Left renal pelvis (tissue), 4 donors: ENCODE data around the gene TMOD1. TPM values are rescaled to one million over a fixed set of nuclear protein-coding genes. Genes with fewer than 3 reads are reported as not detected.
"Not testable (repeated sequence)": the region's sequence is repeated elsewhere in the genome, so short reads cannot be mapped to it uniquely, and the experiment has no call there.

ENCODE experiments used
- DNase-seq, 4 donors: peaks; one replicate each; pipeline ENCODE4 v3.0.0-alpha.2; 2013; ENCODE audit warnings: low read depth in 4 of 4, low spot score in 3 of 4
- polyA plus RNA-seq, 4 donors: library from polyadenylated mRNA; unstranded; fragments of 120-200 nt; gene quantifications; one replicate each; pipeline ENCODE4 v1.2.1, GENCODE V29; 2013; ENCODE audit not compliant: insufficient read length in 4 of 4

Gene TMOD1
- polyA plus RNA-seq, result 1 to 10 TPM; 1.6 to 10.0 (median 2.4) TPM

GRCh38 chr9:97501177-97501971, at the start of gene TMOD1:
Gene TMOD1 (plus strand): TSS chr9:97501666. CDS start chr9:97524189, 22,523 bp downstream.
- DNase-seq, result no peak

- DNase-seq, result not testable (repeated sequence)
Observed at GRCh38 chr9:97453573-97453972, 47.9 kb upstream of the TMOD1 start.

GRCh38 chr9:97456841-97457240, 44.6 kb upstream of the TMOD1 start:
- DNase-seq, result not testable (repeated sequence)

- no peak for DNase-seq
Observed at GRCh38 chr9:97459326-97459725, 42.1 kb upstream of the TMOD1 start.

DNA sequence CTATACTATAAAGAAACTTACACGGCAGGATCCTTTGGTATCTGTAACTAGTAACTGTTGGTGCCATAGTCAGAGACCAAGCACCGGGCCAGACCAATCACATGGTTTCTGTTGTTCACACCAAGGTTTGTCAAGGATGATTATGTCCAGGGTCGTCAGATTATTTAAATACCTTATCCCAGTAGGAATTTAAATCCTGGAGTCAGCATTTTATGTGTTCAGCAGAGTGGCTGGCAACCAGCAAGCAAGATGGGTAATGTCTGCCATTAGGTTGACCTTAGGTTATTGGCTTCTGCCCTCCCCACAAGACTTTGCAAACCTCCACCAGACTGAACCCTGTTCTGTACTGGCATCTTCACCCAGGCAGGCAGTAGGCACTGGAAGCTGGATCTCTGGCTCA, 39.3 kb upstream of the TMOD1 start:
- no peak for DNase-seq

DNA sequence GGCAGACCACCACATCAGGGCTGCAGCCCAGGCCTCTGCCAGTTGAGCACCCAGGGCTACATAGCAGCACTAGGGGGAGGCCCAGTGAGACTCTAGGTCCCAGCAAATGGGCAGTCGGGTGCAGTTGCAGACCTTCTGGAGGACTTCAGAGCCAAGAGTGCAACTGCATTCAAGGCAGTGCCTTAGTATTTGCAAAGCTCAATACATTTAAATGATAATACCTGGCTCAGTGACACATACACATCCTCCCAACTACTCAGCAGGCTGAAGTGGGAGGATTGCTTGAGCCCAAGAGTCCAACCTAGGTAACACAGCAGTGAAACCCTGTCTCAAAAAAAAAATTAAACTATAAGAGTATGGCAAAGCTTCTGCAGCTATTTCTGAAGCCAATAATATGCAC, 38.6 kb upstream of the TMOD1 start:
- no peak for DNase-seq

DNA sequence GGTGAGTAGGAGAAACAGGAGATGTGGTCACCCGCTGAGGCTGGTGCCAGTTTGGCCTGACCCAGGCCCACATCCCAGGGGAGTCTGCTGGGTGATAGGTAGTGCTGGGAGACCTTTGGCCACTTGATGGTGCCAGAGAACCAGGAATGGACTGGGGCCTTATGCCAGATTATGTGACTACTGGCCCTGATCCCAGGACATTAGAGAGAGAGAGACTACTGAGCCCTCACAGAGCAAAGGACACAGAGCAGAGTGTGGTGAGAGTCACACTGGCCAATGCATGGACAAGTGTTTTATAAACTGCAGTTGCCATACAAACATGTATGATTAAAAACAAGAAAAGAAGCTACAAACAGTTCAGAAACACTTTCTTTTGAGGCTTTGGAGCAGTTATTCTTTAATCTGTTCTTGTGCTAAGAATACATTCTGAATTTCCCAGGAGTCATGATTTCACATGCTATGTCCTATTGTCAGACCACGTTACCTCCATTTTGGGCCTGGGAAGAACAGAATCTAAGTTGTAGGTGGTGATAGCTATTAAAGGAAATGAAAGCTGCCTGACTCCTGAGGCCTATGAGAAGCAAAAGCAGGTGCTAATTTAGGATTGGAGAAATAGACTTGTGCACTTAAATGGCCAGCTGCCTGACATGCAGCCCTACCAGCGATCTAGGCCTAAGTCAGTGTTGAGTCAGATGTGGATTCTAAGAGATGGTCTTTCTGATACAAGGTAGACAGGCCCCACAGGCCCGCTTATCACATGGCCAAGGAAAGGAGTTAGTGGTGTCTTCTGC, 32.6 kb upstream of the TMOD1 start:
- DNase-seq, result peak; percentile 12 to 37 (median 14)

DNA sequence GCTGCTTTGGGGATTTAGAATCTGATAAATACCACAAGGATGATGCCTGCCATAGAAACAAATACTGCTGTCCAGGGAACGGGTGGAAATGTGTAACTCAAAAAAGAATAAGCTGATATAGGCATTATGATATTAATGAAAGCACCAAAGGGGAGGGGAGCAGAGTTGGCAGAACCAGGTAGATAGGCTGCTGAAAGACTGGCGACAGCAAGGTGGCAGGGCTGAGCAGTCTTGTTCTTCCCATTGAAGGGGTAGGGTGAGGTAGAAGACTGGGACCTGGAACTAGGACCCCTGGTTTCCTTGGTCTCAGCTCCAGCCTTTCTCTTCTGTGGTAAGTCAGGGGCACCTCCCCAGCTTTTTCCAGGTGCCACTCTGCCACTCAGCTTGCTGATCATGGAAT, 31.4 kb upstream of the TMOD1 start:
- DNase-seq, result no peak

- no peak for DNase-seq
Observed at GRCh38 chr9:97473717-97474116, 27.7 kb upstream of the TMOD1 start.

DNA sequence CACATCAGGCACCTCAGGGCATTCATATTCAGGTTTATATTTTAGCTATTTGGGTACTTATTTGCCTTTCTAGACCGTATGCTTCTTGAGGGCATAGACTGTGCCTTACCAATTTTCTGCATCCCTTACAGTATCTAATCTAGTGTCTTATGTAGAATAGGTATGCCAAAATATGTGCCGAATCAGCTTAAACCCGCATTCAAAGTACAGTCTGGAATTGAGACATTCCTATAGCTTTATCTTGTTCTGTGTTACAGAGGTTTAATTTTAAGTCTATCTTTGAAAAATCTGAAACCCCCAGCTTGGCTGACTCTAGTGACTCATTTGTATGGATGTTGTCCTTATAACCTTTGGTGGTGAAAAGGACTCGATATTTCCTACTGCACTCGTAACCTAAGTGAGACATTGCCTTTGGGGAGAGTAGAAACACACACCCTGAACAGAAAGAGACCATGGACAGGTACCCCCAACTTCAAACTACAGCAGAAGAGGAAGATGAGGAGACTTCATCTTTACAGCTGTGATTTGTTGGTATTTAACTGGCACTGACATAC, 27.0 kb upstream of the TMOD1 start:
- DNase-seq, result no peak

DNA sequence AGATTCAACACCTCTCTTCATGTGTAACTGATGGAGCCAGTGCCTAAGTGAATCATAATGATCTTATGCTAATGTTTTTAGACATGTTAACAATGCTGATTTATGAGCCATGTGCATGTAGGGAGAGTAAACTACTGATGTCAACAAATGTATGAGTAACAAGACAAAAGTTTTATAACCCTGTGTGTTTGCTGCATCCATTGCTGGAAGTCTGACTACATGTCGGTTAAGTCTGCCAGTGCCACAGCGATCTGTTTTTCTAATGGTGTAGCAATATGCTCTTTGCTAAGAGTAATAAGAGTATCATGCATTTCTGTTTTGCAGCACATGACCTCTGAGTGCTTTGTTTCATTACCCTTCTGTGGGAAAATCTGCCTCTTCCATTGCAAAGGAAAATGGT, 26.4 kb upstream of the TMOD1 start:
- no peak for DNase-seq

DNA sequence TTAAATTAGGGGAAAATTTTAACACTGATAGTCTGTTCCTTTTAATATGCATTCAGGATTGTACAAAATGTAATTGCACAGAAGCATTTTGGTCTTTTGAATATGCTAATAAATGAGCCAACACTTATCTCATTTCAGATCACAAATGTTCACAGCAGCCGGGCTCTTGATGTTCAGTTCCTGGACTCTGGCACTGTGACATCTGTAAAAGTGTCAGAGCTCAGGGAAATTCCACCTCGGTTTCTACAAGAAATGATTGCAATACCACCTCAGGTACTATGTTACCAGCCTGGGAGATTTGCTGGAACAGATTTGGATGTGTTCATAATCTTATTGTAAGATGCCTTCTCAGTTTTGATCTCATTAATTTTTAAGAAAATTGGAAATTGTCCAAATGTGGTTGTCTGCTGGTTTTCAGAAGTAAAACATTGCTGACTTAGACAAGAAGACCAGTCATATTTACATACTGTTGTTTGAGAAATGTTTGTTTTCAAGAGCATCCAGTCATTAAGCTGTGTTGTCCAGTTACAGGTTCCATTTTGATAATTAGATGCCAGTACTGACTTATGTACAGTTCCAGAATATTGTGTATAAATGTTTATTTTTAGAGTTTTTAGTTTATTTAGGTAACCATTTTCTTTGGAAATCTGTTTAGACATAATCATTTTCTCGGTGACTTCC, 23.0 kb upstream of the TMOD1 start:
- DNase-seq, result no peak

DNA sequence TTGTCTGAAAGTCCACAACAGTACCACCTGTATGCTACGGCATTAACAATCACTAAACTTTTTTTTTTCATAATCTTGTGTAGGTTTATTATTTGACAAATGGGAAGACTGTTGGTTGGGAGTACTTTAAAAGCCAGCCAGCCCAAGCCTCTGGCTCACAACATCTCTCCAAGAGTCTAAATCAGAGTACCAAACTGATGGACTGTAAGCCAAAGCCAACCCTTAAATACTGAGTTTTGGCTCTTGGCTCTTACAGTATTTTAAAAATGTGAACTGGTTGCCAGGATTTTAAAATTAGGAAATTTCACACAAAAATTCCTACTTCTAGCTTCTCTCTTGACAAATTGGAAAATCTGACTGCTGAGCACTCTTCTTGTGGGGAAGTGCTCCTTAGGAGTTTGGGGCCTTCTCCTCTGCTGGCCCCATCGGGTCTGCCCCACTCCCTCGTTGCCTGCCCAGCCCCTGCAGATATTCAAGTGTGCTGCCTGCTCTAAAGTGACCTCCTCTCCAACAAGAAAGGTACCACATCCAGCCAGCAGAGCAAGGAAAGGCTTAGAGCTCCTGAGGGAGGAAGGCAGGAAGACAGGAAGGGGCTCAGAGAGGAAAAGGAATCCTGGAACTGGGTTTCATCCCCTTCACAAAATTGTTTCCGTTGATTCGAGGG, 21.8 kb upstream of the TMOD1 start:
- DNase-seq, result no peak

DNA sequence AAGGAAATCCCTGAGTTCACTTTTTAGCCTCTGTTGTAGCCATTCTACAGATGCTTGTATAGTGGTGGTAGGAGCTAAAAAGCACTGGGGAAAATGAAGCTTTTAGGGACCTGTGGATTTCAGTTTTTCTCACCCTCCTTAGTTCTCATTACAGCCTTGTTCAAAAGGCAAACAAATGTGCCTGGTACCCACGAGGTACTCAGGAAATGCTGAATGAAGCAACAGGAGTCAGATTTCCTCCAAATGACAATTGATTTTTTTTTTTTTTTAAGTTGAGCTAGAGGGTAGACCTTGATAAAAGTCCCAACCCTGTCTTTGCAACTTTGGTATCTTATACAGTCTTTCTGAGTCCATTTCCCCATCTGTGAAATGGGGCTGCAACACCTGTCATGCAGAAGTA, 21.3 kb upstream of the TMOD1 start:
- no peak for DNase-seq

DNA sequence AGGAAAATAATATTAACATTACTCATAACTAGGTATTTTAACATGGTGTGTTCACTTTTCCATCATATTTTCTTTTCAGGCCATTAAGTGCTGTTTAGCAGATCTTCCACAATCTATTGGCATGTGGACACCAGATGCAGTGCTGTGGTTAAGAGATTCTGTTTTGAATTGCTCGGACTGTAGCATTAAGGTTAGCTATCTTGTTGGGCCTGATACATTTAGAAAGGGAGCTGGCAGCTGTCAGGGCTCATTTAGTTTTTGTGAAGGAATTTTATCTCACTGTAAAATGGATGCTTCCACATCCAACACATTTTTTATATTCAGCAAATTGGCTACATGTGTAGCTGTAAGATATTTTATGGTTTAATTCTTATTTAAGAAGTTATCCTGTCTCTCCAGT, 20.7 kb upstream of the TMOD1 start:
- DNase-seq, result no peak

GRCh38 chr9:97484134-97484533, 17.3 kb upstream of the TMOD1 start:
- DNase-seq, result no peak

- DNase-seq, result no peak
Observed at GRCh38 chr9:97487107-97487506, 14.4 kb upstream of the TMOD1 start.

DNA sequence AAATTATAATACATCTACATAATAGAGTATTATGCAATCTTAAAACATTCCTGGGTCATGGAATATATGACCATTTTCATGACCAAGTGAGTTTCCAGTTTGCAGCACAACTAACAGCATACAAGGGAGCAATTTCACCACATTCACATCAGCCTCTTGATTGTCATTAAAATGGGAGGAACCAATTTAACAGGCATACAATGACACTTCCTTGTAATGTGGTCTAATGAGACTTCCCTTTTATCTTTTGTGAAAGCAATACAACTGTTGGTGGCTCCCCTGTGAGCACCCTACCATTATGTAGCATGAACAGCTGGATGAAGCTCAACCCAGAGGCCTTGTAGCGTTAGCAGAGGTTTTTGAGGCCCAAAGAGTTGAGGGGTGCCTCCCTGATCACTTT, 13.6 kb upstream of the TMOD1 start:
- no peak for DNase-seq

- DNase-seq, result no peak
Observed at GRCh38 chr9:97491216-97491999, 10.1 kb upstream of the TMOD1 start.
